ENCODE measurements around the gene GPR153. TPM values are rescaled to one million over a fixed set of nuclear protein-coding genes. Genes with fewer than 3 reads are reported as not detected.

Gene GPR153
- total and polyA plus RNA-seq, 2 of the 13 experiments (the other 11 are each of a cell fraction or from before 2014, with no cell fraction given) = 0.22 to 0.31 TPM

DNA sequence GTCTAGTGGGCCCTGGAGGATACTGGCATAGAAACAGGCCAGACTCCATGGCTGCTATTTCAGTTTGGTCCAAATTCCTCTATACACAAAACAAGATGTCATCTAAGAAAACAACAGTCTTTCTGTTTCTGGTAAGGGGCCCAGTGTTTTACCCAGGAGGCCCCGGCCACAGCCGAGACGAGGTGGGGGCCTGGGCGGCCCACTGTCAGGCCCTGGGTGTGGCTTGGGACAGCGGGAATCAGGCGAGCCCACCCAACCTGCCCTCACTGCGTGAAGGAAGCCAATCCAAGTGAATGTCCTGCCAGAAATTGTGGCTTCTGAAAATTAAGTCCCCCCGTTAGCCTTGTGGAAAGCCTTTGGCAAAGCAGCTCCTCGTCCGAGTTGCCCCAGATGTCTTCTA, 31.2 kb upstream of the GPR153 start:
- intact Hi-C loops (cut with micrococcal nuclease; ENCODE audit: unreplicated experiment) = no loop called here
- CTCF ChIA-PET (ENCODE audit: low intra/inter-chr PET ratio, low total read pairs) = no interaction called here
- WGBS (ENCODE audit: low lambda C conversion rate) = 94% methylated on average over 4 of the region's 10 CpGs

GRCh38 chr1:6288665-6289064, 27.8 kb upstream of the GPR153 start:
- WGBS (ENCODE audit: low lambda C conversion rate) = 95% methylated on average over 4 of the region's 10 CpGs
- Histone ChIP-seq H2AFZ (ENCODE audit: low read length) (no peak overlapping the region), H3K27ac (ENCODE audit: extremely low read length, insufficient read depth, low read length) (no peak overlapping the region), H3K36me3 (replicated peaks in 1 of 2; ENCODE audit: control insufficient read depth in 1 of 2, insufficient read depth in 2 of 2, low read length in 2 of 2) (peaks cover 4 to 33% of the 10 kb centered on the region in 2 experiments; a peak in 4 of 5 replicates), H3K4me2 (ENCODE audit: low read depth, low read length) (no peak overlapping the region), H3K4me1 (ENCODE audit: insufficient read depth, low read length) (no peaks in the 10 kb centered on the region), H3K9ac (ENCODE audit: insufficient read depth, low read depth, low read length) (no peak overlapping the region), H3K4me3 (replicated peaks in 1 of 3; ENCODE audit: insufficient read depth in 1 of 3, low read depth in 2 of 3, low read length in 3 of 3) (no peak overlapping the region), H3K27me3 (ENCODE audit: control insufficient read depth in 1 of 2, insufficient read depth in 2 of 2, low read length in 2 of 2) (no peaks in the 10 kb centered on the region), H4K20me1 (ENCODE audit: insufficient read depth, low read length) (no peaks in the 10 kb centered on the region), H3K79me2 (ENCODE audit: insufficient read depth, low read length) (no peaks in the 10 kb centered on the region), H3K9me3 (ENCODE audit: low read length) (no peaks in the 10 kb centered on the region)
- DNase-seq (ENCODE audit: low spot score) = no peak
- TF ChIP-seq ZNF550 (CRISPR knock-in tag; IDR thresholded peaks at IDR 0.05; ENCODE audit: borderline replicate concordance) (no peak), RBM22 (optimal IDR thresholded peaks at IDR 0.05; ENCODE audit: low read length) (peak; percentile 0)
- no peak for ATAC-seq
- in situ Hi-C loops (cut with HindIII; ENCODE audit: extremely low pct_ligation_motif_present, low pct_unique_long_range_greater_than_20kb) (no loop called here), intact Hi-C loops (cut with micrococcal nuclease; ENCODE audit: unreplicated experiment) (no loop called here)
- FAIRE-seq = no peak
- ChIA-PET CTCF (ENCODE audit: low intra/inter-chr PET ratio, low total read pairs) (no interaction called here), POLR2A (no interaction called here)
- BruUV-seq (replicated peaks) = no TSS peak

More for the DNA sequence above, 31.2 kb upstream of the GPR153 start:
- Histone ChIP-seq H3K27me3 (ENCODE audit: control insufficient read depth in 1 of 2, insufficient read depth in 2 of 2, low read length in 2 of 2) (no peaks in the 10 kb centered on the region), H3K4me2 (ENCODE audit: low read depth, low read length) (no peak overlapping the region), H3K79me2 (ENCODE audit: insufficient read depth, low read length) (no peaks in the 10 kb centered on the region), H3K27ac (ENCODE audit: extremely low read length, insufficient read depth, low read length) (no peak overlapping the region), H3K4me1 (ENCODE audit: insufficient read depth, low read length) (peaks cover 13% of the 10 kb centered on the region), H3K4me3 (replicated peaks in 1 of 3; ENCODE audit: insufficient read depth in 1 of 3, low read depth in 2 of 3, low read length in 3 of 3) (no peak overlapping the region), H3K9me3 (ENCODE audit: low read length) (no peaks in the 10 kb centered on the region), H3K9ac (ENCODE audit: insufficient read depth, low read depth, low read length) (no peak overlapping the region), H4K20me1 (ENCODE audit: insufficient read depth, low read length) (no peaks in the 10 kb centered on the region), H2AFZ (ENCODE audit: low read length) (no peak overlapping the region), H3K36me3 (replicated peaks in 1 of 2; ENCODE audit: control insufficient read depth in 1 of 2, insufficient read depth in 2 of 2, low read length in 2 of 2) (peaks cover 9 to 40% of the 10 kb centered on the region in 2 experiments; a peak in 4 of 5 replicates)
- no peak for DNase-seq (ENCODE audit: low spot score)
- TF ChIP-seq ZNF256 (CRISPR knock-in tag; conservative IDR thresholded peaks at IDR 0.05) (no peak), RXRA (CRISPR knock-in tag; IDR thresholded peaks at IDR 0.05) (no peak)
- ATAC-seq = no peak
- POLR2A ChIA-PET = no interaction called here
- no TSS peak for BruUV-seq (replicated peaks)
- no peak for FAIRE-seq
- in situ Hi-C loops (cut with HindIII; ENCODE audit: extremely low pct_ligation_motif_present, low pct_unique_long_range_greater_than_20kb) = no loop called here

Measured in HepG2 (cell line).